Brain pericyte (primary cell): ENCODE data around the gene SHOX.
"Not testable (repeated sequence)": the region's sequence is repeated elsewhere in the genome, so short reads cannot be mapped to it uniquely, and the experiment has no call there.

Experiments
- DNase-seq: peaks from one replicate; pipeline ENCODE4 v3.0.0-alpha.2; 2012; ENCODE audit warnings: low read depth, low spot score

SHOX gene

GRCh38 chrX:630612-631496 lies at the start of gene SHOX:
TSS of gene SHOX (plus strand) at chrX:630791. CDS start at chrX:630898, 107 bp downstream.
- no peak for DNase-seq

GRCh38 chrX:581066-581465 lies 49.5 kb upstream of the SHOX start:
- DNase-seq, result no peak

GRCh38 chrX:581720-582298 lies 48.8 kb upstream of the SHOX start:
- no peak for DNase-seq

- DNase-seq, result no peak
These were observed 46.0 kb upstream of the SHOX start for GRCh38 chrX:584572-584971.

DNA sequence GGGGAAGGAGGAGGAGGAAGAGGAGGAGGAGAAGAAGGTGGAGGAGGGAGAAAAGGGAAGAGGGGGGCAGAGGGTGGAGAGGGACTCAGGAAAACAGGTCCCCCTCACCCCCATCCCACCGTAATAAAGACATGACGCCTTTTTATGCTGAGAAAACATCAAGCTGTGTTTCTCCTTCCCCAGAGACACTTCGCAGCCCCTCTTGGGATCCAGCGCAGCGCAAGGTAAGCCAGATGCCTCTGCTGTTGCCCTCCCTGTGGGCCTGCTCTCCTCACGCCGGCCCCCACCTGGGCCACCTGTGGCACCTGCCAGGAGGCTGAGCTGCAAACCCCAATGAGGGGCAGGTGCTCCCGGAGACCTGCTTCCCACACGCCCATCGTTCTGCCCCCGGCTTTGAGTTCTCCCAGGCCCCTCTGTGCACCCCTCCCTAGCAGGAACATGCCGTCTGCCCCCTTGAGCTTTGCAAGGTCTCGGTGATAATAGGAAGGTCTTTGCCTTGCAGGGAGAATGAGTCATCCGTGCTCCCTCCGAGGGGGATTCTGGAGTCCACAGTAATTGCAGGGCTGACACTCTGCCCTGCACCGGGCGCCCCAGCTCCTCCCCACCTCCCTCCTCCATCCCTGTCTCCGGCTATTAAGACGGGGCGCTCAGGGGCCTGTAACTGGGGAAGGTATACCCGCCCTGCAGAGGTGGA lies 45.3 kb upstream of the SHOX start:
- DNase-seq, result no peak

DNA sequence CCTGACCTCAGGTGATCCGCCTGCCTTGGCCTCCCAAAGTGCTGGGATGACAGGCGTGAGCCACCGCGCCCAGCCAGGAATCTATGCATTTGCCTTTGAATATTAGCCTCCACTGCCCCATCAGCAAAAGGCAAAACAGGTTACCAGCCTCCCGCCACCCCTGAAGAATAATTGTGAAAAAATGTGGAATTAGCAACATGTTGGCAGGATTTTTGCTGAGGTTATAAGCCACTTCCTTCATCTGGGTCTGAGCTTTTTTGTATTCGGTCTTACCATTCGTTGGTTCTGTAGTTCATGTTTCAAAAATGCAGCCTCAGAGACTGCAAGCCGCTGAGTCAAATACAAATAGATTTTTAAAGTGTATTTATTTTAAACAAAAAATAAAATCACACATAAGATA lies 44.2 kb upstream of the SHOX start:
- DNase-seq, result no peak

- DNase-seq, result not testable (repeated sequence)
These were observed 41.3 kb upstream of the SHOX start for GRCh38 chrX:589261-589660.

DNA sequence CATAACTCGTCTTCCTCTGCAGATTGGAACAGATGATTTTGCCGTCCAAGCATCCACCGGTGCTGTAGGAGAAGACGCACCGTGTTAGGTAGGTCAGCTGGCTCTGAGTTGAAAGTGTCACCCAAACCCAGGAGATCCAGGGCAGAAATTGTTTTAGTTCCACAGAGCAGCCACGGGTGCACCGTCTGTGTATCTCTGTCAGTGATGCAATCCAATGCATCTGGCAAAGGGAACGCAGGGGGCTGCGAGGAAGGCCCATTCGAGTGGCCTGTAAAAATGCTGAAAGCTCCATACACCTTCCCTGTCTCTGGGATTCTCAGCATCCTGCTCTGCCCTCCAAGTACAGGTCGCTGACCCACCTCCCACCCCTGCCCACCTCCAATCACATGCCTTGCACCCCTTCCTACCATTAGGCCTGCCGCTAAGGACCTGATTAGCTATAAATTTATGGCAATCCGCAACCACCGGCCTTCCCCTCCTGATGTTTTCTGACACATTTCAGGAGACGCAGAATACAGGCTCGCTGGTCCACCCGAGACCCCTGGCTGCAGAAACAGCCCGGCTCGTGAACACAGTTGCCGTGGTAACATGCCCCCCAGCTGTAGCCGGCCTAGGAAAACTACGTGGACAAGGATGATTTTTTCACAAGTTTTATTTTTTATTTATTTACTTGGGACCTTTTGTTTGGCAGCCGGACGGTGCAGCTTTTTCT lies 39.7 kb upstream of the SHOX start:
- DNase-seq, result no peak

DNA sequence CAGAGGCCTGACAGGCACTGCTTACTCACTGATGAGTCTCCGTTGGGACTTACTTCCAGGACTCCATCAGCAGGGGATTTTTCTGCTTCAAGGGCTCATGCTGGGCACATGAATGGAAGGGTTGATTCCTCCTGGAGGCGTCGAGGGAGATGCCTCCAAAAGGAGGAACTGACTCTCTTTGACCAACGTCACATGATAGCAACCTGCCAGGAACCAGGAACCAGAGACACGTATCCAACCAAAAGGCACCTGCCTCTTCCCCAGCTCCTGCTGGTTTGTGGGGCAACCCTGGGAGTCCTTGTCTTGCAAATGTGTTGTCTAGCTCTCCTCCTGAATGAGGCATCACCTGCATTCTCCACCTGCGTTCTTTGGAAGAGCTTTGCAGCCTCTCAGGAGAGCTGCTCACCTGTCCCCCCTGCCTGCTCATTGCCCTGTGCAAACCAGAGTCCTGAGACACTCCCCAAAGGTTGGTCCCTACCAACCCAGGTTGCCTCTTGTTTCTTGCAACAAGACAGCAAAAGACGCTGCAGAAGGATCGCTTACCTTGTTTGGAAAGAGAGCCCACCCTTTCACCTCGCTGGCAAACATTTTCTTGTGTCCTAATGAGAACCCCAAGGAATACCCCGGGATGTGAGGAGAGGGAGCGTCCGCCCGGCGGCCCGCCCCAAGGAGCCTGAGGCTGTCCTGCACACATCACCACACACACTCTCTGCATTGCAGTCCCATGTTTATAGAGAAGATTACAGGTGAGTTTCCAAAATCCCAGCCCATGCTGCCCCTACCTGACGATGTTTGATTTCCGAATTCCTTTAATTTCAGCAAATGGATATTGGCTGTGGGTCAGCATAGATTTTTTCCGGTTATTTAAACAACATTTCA lies 30.5 kb upstream of the SHOX start:
- no peak for DNase-seq

GRCh38 chrX:603029-603428 lies 27.6 kb upstream of the SHOX start:
- DNase-seq, result not testable (repeated sequence)

DNA sequence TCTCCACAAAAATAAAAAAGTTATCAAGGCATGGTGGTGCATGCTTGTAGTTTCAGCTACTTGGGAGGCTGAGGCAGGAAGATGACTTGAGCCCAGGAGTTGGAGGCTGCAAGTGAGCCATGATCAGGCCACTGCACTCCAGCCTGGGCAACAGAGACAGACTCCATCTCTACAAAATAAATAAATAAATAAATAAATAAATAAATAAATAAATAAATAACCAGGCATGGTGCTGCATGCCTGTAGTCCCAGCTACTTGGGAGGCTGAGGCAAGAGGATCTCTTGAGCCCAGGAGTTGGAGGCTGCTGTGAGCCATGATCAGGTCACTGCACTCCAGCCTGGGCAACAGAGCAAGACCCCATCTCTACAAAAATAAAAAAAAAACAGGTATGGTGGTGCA lies 26.0 kb upstream of the SHOX start:
- not testable (repeated sequence) for DNase-seq

DNA sequence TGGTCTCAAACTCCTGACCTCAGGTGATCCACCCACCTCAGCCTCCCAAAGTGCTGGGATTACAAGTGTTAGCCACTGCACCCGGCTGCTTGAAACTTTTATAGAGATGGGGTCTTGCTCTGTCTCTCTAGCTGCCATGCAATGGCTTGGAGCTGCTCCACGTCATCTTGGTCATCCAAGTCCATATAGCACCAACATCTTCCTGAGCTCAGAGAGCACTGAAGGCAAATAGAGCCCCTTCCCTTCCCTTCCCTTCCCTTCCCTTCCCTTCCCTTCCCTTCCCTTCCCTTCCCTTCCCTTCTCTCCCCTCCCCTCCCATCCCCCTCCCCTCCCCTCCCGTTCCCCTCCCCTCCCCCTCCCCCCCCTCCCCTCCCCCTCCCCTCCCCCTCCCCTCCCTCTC lies 22.5 kb upstream of the SHOX start:
- not testable (repeated sequence) for DNase-seq

DNA sequence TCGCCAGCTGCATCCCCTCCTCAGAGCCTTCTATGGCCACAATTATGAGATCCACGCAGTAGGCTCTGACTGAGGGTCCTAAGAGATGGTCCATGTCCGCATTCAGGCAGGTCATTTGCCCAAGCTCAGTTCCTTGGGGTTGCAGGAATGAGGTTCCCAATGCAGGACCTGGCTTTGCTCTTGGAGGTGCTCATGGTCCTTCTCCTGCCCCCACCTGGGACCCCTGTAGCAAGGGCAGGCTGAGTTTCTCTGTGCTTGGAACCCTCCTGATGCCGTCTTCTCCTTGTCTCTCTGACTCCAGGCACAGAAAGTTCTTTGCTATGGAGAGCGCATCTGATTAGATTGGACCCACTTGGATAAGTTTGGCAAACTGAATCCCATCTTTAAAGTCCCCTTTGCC lies 16.5 kb upstream of the SHOX start:
- no peak for DNase-seq

DNA sequence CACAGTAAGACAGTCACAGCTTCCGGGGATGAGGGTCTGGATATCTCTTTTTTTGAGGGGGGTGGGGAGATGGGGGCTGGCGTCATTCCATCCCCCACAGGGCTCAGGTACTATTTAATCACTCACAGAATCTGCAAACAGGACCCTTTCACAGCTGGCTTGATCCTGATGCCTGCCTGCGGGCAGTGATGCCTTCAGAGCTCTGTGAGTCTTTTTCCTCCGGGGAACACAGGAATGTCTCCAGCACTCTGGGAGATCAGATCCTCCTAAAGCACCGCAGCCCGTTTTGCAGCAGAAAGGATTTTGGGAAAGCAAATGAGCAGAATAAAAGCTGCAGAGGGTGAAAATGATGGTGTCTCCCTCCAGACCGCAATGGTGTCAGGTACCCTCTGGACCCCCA lies 13.2 kb upstream of the SHOX start:
- no peak for DNase-seq

DNA sequence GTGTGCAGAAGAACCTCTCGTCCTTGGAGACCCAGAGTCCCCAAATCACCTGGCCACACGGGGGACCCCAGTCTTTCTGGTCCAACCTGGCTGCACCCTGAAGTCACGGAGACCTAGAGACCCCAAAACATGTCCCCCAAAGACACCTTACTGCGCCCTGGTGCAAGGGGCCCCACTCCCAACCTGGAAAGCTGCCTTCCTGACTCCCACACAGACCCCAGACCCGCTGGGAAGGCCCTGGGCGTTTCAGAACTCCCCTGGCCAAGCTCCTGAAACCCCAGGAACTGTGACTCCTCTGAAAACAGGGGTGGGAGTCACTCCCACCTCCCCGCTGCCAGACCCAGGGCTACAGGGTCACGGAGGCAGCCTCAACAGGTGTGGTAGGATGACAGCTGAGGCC lies 12.7 kb upstream of the SHOX start:
- DNase-seq, result no peak

DNA sequence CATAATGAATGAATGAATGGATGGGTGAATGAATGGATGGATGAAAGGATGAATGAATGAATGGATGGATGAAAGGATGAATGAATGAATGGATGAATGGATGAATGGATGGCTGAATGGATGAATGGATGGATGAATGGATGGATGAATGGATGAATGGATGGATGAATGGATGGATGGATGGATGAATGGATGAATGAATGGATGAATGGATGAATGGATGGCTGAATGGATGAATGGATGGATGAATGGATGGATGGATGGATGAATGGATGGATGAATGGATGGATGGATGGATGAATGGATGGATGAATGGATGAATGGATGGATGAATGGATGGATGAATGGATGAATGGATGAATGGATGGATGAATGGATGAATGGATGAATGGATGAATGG lies 12.3 kb upstream of the SHOX start:
- not testable (repeated sequence) for DNase-seq

- no peak for DNase-seq
These were observed 11.7 kb upstream of the SHOX start for GRCh38 chrX:618761-619450.

GRCh38 chrX:619451-619811 lies 11.2 kb upstream of the SHOX start:
- no peak for DNase-seq

DNA sequence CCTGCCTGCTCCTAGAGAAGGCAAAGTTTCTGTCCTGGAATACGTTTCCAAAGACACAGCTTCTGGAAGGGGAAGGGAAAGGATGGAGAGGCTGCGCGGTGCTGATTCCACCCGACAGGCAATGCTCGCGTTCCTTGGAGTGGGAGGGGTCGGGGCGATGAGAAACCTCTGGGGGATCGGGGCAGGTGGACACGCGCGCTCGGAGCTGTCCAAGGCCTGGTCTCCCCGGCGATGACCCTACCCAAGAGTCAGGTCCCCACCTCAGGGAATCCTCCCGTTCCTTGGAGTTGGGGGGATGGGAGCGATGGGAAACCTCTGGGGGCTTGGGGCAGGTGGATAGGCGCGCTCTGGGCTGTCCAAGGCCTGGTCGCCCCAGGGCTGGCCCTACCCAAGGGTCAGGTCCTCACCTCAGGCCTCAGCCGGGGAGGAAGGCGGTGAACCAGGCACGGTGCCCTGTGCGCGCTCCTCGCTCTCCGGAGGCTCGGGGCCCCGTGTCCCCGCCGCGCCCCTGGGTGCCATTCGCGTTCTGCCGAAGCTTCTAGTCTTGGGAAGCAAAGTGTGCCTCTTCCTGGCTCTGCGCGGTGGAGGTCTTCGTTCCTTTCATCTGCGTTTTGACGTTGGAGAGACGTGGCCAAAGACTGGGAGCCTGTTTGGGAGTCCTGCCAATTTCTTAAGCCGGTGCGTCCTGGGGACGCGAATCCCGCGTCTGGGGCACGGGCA lies 10.6 kb upstream of the SHOX start:
- no peak for DNase-seq
